KMS-11 (cell line): ENCODE results near the gene RHEBL1.
A peak's percentile ranks its signal among the peaks of the same experiment; 100 is the strongest.

ENCODE experiments used
- H2AFZ ChIP-seq: fragments of 200-600 bp; sonication (generic); 2 replicates; pipeline ENCODE4 v1.6.1; 2016; ENCODE audit warnings: antibody characterized with exemption, mixed run types, low read depth
- H3K27ac ChIP-seq: fragments of 200-600 bp; sonication (generic); 2 replicates; pipeline ENCODE4 v1.6.1; 2016; ENCODE audit warnings: mild to moderate bottlenecking, mixed run types
- H3K27me3 ChIP-seq: fragments of 200-600 bp; sonication (generic); 2 replicates; pipeline ENCODE4 v1.6.1; 2017; ENCODE audit warnings: mild to moderate bottlenecking, low read depth, mixed run types, moderate library complexity; ENCODE audit not compliant: insufficient read depth
- H3K36me3 ChIP-seq: fragments of 200-600 bp; sonication (generic); 2 replicates; pipeline ENCODE4 v1.6.1; 2017; ENCODE audit warnings: mild to moderate bottlenecking, mixed run types; ENCODE audit not compliant: insufficient read depth
- H3K4me1 ChIP-seq: fragments of 200-600 bp; sonication (generic); 2 replicates; pipeline ENCODE4 v1.6.1; 2016; ENCODE audit warnings: mild to moderate bottlenecking, low read depth, mixed run types; ENCODE audit not compliant: poor library complexity, severe bottlenecking
- H3K4me2 ChIP-seq: fragments of 200-600 bp; sonication (generic); 2 replicates; pipeline ENCODE4 v1.7.0; 2016; ENCODE audit warnings: mild to moderate bottlenecking, mixed run types
- H3K4me3 ChIP-seq: fragments of 200-600 bp; sonication (generic); IDR thresholded peaks from 2 replicates; pipeline ENCODE4 v1.6.1; 2017; ENCODE audit warnings: low read depth, low read length, mixed read lengths; ENCODE audit not compliant: insufficient read depth
- H3K79me2 ChIP-seq: fragments of 200-600 bp; sonication (generic); 2 replicates; pipeline ENCODE4 v1.6.1; 2016; ENCODE audit warnings: low read depth, mixed run types; ENCODE audit not compliant: insufficient read depth
- H3K9ac ChIP-seq: fragments of 200-600 bp; sonication (generic); 2 replicates; pipeline ENCODE4 v1.6.1; 2016; ENCODE audit warnings: mild to moderate bottlenecking, mixed run types
- H4K20me1 ChIP-seq: fragments of 200-600 bp; sonication (generic); 2 replicates; pipeline ENCODE4 v1.6.1; 2016; ENCODE audit warnings: mild to moderate bottlenecking, mixed run types; ENCODE audit not compliant: insufficient read depth
- TF ChIP-seq, protein P1 (sequence below): fragments of 200-600 bp; sonication (generic); conservative IDR thresholded peaks from 2 replicates; pipeline ENCODE4 v1.6.1; 2017; ENCODE audit warnings: low read depth, mild to moderate bottlenecking, antibody characterized with exemption, low read length, moderate library complexity, mixed read lengths

The RHEBL1 gene, protein sequence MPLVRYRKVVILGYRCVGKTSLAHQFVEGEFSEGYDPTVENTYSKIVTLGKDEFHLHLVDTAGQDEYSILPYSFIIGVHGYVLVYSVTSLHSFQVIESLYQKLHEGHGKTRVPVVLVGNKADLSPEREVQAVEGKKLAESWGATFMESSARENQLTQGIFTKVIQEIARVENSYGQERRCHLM

DNA sequence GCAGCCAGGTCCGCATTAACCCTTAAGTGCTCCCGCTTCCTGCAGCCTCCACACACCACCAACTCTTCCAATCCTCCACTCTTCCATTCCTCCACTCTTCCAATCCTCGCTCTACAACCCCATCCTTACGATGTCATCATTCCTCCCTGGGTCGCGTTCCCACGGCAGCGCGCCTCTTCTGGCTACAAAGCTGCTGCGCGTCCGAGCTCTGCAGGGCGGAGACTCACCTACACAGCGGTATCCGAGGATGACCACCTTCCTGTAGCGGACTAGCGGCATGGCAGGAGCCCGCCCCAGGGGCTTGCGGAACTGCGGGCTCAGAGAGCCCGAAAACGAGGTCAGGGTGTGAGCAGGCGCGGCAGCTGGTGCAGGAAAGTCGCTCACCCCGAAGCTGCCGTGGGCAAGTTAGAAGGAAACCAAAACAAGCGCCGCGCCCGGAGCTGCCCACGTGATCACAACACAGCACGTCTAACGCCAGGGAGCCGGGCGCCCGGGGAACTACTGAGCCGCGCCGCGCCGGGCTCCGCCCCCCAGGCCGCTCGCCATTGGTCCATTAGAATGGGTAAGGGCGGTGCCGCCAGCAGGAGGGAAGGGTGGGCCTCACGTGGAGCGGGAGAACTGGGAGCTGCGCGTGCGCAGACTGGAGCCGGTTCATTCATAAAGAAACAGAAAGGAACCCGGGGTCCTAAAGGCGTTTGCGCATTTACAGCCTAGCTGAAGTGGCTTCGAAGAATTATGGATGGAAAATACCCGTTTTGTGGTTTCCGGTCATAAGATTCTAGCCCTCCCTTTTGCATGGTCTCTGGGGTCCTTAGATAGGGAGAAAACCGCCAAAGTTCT lies at the start of gene RHEBL1:
RHEBL1 (minus strand) TSS at position 473 of the 840 bp plus-strand sequence; CDS start at position 279, 194 bp downstream.
- Histone ChIP-seq H3K27ac (peak within 1 kb of the TSS; percentile 53; the same call in 1 of the 2 replicates), H2AFZ (peak within 1 kb of the TSS; percentile 99), H3K4me2 (peak within 1 kb of the TSS; percentile 85), H4K20me1 (no peaks in the 10 kb centered on the region), H3K27me3 (no peaks in the 10 kb centered on the region), H3K4me1 (peaks cover 12% of the 10 kb centered on the region), H3K36me3 (no peaks in the 10 kb centered on the region), H3K9ac (peak within 1 kb of the TSS; percentile 60; the same call in 1 of the 2 replicates), H3K4me3 (peak within 1 kb of the TSS; percentile 56), H3K79me2 (no peaks in the 10 kb centered on the region)
- TF ChIP-seq, protein P1, sequence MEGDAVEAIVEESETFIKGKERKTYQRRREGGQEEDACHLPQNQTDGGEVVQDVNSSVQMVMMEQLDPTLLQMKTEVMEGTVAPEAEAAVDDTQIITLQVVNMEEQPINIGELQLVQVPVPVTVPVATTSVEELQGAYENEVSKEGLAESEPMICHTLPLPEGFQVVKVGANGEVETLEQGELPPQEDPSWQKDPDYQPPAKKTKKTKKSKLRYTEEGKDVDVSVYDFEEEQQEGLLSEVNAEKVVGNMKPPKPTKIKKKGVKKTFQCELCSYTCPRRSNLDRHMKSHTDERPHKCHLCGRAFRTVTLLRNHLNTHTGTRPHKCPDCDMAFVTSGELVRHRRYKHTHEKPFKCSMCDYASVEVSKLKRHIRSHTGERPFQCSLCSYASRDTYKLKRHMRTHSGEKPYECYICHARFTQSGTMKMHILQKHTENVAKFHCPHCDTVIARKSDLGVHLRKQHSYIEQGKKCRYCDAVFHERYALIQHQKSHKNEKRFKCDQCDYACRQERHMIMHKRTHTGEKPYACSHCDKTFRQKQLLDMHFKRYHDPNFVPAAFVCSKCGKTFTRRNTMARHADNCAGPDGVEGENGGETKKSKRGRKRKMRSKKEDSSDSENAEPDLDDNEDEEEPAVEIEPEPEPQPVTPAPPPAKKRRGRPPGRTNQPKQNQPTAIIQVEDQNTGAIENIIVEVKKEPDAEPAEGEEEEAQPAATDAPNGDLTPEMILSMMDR: peak; percentile 29; the same call in 1 of the 2 replicates

DNA sequence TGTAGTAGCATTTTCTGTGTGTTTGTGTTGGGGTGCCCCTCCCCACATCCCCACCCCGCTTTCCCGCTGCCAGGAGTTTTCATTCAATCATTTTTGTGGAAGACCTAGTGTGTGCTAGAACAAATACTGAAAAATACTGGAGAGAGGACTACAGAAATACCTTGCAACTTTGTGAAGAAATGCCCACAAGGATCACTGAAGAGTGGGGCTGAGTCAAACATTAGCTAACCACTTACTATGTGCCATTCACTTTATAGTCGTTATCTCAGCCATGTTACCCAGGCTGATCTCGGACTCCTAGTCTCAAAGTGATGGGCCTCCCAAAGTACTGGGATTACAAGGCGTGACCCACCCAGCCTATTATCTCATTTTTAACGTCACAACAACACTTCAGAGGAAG lies 41.4 kb upstream of the RHEBL1 start:
- H3K36me3 ChIP-seq: no peaks in the 10 kb centered on the region
- H4K20me1 ChIP-seq: no peaks in the 10 kb centered on the region
- H3K4me3 ChIP-seq: no peak overlapping the region
- peak overlapping the region; percentile 88 for H2AFZ ChIP-seq
- peaks cover 11% of the 10 kb centered on the region for H3K4me1 ChIP-seq
- H3K4me2 ChIP-seq: peak overlapping the region; percentile 37; the same call in 1 of the 2 replicates
- H3K27ac ChIP-seq: no peak overlapping the region
- H3K27me3 ChIP-seq: no peaks in the 10 kb centered on the region
- no peaks in the 10 kb centered on the region for H3K79me2 ChIP-seq
- no peak overlapping the region; the same call in 1 of the 2 replicates for H3K9ac ChIP-seq
- TF ChIP-seq, protein P1: no peak

DNA sequence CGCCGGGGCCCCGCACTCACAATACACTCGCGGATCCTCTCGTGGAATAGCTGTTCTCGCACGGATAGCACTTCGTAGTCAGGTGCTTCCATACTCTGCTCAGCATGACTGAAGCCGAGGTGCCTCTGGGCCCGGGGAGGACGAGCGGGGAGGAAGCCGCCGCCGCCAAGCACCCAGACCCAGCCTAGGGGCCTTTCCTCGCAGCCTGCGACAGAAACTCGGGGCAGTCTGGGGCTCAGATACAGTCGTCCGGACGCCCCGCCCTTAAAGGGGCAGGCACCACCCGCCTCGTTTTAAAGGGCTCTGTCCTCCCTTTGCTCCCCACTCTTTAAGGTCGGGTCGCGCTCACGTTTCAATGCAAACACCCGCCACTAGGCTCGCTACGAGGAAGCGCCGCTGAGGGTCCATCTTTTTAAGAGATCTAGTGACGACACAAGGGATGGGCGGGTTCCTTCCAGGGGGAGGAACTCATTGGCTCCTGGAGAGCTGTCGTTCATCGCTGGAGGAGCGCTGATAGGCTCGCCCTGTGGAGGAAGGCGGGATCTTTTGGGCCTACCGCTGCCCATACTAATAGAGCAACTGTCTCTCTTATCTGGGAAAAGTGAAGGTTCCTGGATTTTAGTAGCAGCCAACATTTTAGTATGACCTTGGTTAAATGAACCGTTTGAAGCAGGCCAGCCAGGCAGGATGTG lies 40.8 kb upstream of the RHEBL1 start, which contains the start of gene LMBR1L:
LMBR1L (minus strand) TSS at position 384 of the 692 bp plus-strand sequence; CDS start at position 92, 292 bp downstream.
- no peaks in the 10 kb centered on the region for H3K27me3 ChIP-seq
- TF ChIP-seq, protein P1: no peak
- H3K27ac ChIP-seq: peak within 1 kb of the TSS; percentile 17; the same call in 1 of the 2 replicates
- no peaks in the 10 kb centered on the region for H3K36me3 ChIP-seq
- no peaks in the 10 kb centered on the region for H4K20me1 ChIP-seq
- H3K4me3 ChIP-seq: no peak within 1 kb of the TSS
- peaks cover 11% of the 10 kb centered on the region for H3K4me1 ChIP-seq
- H3K9ac ChIP-seq: peak within 1 kb of the TSS; percentile 19; the same call in 1 of the 2 replicates
- H2AFZ ChIP-seq: peak within 1 kb of the TSS; percentile 88
- no peaks in the 10 kb centered on the region for H3K79me2 ChIP-seq
- H3K4me2 ChIP-seq: peak within 1 kb of the TSS; percentile 78
